OCI-LY7 (cell line): ENCODE measurements around the gene TRNAU1AP. TPM values are rescaled to one million over a fixed set of nuclear protein-coding genes. Genes with fewer than 3 reads are reported as not detected.

Source experiments
- BruUV-seq: library from RNA; stranded (reverse); fragments of 400-500 nt; replicated peaks from 2 replicates; lab custom pipeline; 2021; lab: Mats Ljungman, UMichigan
- CTCF ChIA-PET: fragments of 300-600 bp; sonication (Branson Sonifier 250); formaldehyde crosslinking; loops from one replicate; lab custom pipeline; 2022; ENCODE audit warnings: antibody characterized with exemption; ENCODE audit not compliant: unreplicated experiment; lab: Charles Lee
- POLR2A ChIA-PET: fragments of 300-600 bp; sonication (Branson Sonifier 250); formaldehyde crosslinking; loops from one replicate; lab custom pipeline; 2022; ENCODE audit warnings: antibody characterized with exemption; lab: Charles Lee
- DNase-seq: peaks from one replicate; pipeline ENCODE4 v3.0.0-alpha.2; 2015; ENCODE audit warnings: low spot score
- H2AFZ ChIP-seq: fragments of 200-600 bp; sonication (generic), shearing (Covaris generic); 2 replicates; pipeline ENCODE4 v1.6.1; 2014; ENCODE audit warnings: mild to moderate bottlenecking, antibody characterized with exemption, low read length, moderate library complexity
- H3K27ac ChIP-seq: fragments of 200-600 bp; sonication (generic); 2 replicates; pipeline ENCODE4 v1.5.1; 2014; ENCODE audit warnings: mixed run types, low read depth, mild to moderate bottlenecking, moderate library complexity, low read length, inconsistent platforms; ENCODE audit not compliant: poor library complexity, severe bottlenecking
- H3K36me3 ChIP-seq: fragments of 200-600 bp; sonication (generic); 2 replicates; pipeline ENCODE4 v1.6.1; 2014; ENCODE audit warnings: mild to moderate bottlenecking, antibody characterized with exemption, low read length, moderate library complexity, mixed read lengths; ENCODE audit not compliant: insufficient read depth
- H3K4me1 ChIP-seq: fragments of 200-600 bp; sonication (generic); 2 replicates; pipeline ENCODE4 v1.5.1; 2014; ENCODE audit warnings: mild to moderate bottlenecking, low read length; ENCODE audit not compliant: insufficient read depth, poor library complexity, severe bottlenecking
- H3K4me2 ChIP-seq: fragments of 200-600 bp; sonication (generic); 2 replicates; pipeline ENCODE4 v1.6.1; 2014; ENCODE audit warnings: mild to moderate bottlenecking, low read length
- H3K4me3 ChIP-seq: fragments of 200-600 bp; sonication (generic); 2 replicates; pipeline ENCODE4 v1.5.1; 2014; ENCODE audit warnings: mild to moderate bottlenecking, low read depth, low read length; ENCODE audit not compliant: poor library complexity, severe bottlenecking
- H3K79me2 ChIP-seq: fragments of 200-600 bp; sonication (generic); 2 replicates; pipeline ENCODE4 v1.6.1; 2016; ENCODE audit warnings: low read depth, mild to moderate bottlenecking, low read length, moderate library complexity, mixed read lengths; ENCODE audit not compliant: insufficient read depth
- H3K9me2 ChIP-seq: fragments of 200-600 bp; sonication (generic); 2 replicates; pipeline ENCODE4 v1.6.1; 2016; ENCODE audit warnings: mild to moderate bottlenecking, low read length, mixed read lengths; ENCODE audit not compliant: insufficient read depth
- H3K9me3 ChIP-seq: fragments of 200-600 bp; sonication (generic); 2 replicates; pipeline ENCODE4 v1.6.1; 2014; ENCODE audit warnings: mild to moderate bottlenecking, mixed run types, low read length, mixed read lengths
- H4K20me1 ChIP-seq: fragments of 200-600 bp; sonication (generic); 2 replicates; pipeline ENCODE4 v1.6.1; 2014; ENCODE audit warnings: mild to moderate bottlenecking, antibody characterized with exemption, low read length, moderate library complexity, mixed read lengths; ENCODE audit not compliant: insufficient read depth
- CTCF ChIP-seq: fragments of 200-600 bp; sonication (generic); conservative IDR thresholded peaks from 2 replicates; pipeline ENCODE4 v1.5.1; 2014; ENCODE audit warnings: mild to moderate bottlenecking, antibody characterized with exemption, low read length, moderate library complexity, mixed read lengths
- EZH2phosphoT487 ChIP-seq: fragments of 200-600 bp; sonication (generic); IDR thresholded peaks from 2 replicates; pipeline ENCODE4 v1.6.1; 2018; ENCODE audit warnings: low read depth, borderline replicate concordance, mild to moderate bottlenecking, mixed run types, antibody characterized with exemption, low read length, moderate library complexity, mixed read lengths
- intact Hi-C: fragments of 100-400 bp; cut with micrococcal nuclease; formaldehyde crosslinking; loops from one replicate; pipeline ENCODE4 v1.10.0; 2022; ENCODE audit not compliant: unreplicated experiment
- total RNA-seq, 2 experiments: library from RNA; depleted of rRNA in 1 of 2; stranded (reverse); fragments of >200 nt in 1 of 2; shearing (Covaris generic) in 1 of 2; gene quantifications; 2 replicates each; pipeline ENCODE4 v1.2.3, GENCODE V29; 2014 to 2022

TRNAU1AP gene
- total RNA-seq, 2 experiments from 2014 or later: 30.6 to 41.8 TPM

- Histone ChIP-seq H3K4me1 (peaks cover 42% of the 10 kb centered on the region), H3K79me2 (peaks cover 52% of the 10 kb centered on the region), H3K4me2 (peak within 1 kb of the TSS; percentile 85), H3K9me3 (no peaks in the 10 kb centered on the region), H3K9me2 (no peaks in the 10 kb centered on the region), H3K4me3 (peak within 1 kb of the TSS; percentile 85), H3K36me3 (peaks cover 48% of the 10 kb centered on the region), H3K27ac (peak within 1 kb of the TSS; percentile 94), H4K20me1 (peaks cover 5% of the 10 kb centered on the region; the same call in 1 of the 2 replicates), H2AFZ (peak within 1 kb of the TSS; percentile 70; the same call in 1 of the 2 replicates)
- peak; percentile 99 for DNase-seq
- ChIA-PET CTCF (no interaction called here), POLR2A (interaction anchor here (0.6 to 1.2 kb wide), 7 partner anchors 74 to 568 kb away, joined by 3 to 6 read pairs (median 3); no protein-coding TSS in a partner anchor)
- BruUV-seq: TSS peak; percentile 98
- intact Hi-C loops: loop anchor here (2.0 to 10.0 kb wide), 2 partner anchors 257 to 421 kb away; partner anchors contain the start of gene EYA3
- no peak for TF ChIP-seq CTCF
- TF ChIP-seq EZH2phosphoT487: no peak
Measured at GRCh38 chr1:28505406-28506187, 47.3 kb upstream of the TRNAU1AP start, which contains the start of gene RCC1. RCC1 (plus strand) TSS chr1:28506043; CDS start chr1:28529867, 23,824 bp downstream.

- peak; percentile 33 for DNase-seq
- POLR2A ChIA-PET: interaction anchor here (0.7 to 2.0 kb wide), 2 partner anchors 94 to 229 kb away, joined by 5 read pairs; partner anchors contain the start of gene YTHDF2
- H3K27ac ChIP-seq: peak overlapping the region; percentile 94
- H2AFZ ChIP-seq: no peak overlapping the region
- TF ChIP-seq EZH2phosphoT487: no peak
- no peak for TF ChIP-seq CTCF
- H3K9me3 ChIP-seq: no peaks in the 10 kb centered on the region
- peak overlapping the region; percentile 85 for H3K4me2 ChIP-seq
- peaks cover 60% of the 10 kb centered on the region for H3K36me3 ChIP-seq
- BruUV-seq: no TSS peak
- CTCF ChIA-PET: no interaction called here
- no peaks in the 10 kb centered on the region for H3K9me2 ChIP-seq
- peak overlapping the region; percentile 85 for H3K4me3 ChIP-seq
- peaks cover 56% of the 10 kb centered on the region for H3K79me2 ChIP-seq
- peaks cover 5% of the 10 kb centered on the region; the same call in 1 of the 2 replicates for H4K20me1 ChIP-seq
- peaks cover 48% of the 10 kb centered on the region for H3K4me1 ChIP-seq
- intact Hi-C loops: loop anchor here (10.0 kb wide), 1 partner anchor 422 kb away; the partner anchor contains the start of gene EYA3
Measured at GRCh38 chr1:28506907-28507246, 46.0 kb upstream of the TRNAU1AP start.
